GM21528 (cell line): Measurements from ENCODE around the gene C1QTNF8.

Experiments
- ATAC-seq: cut with Tn5 transposase; IDR thresholded peaks from one replicate; pipeline ENCODE4 v1.9.1; 2021; ENCODE audit warnings: mild to moderate bottlenecking, moderate library complexity; ENCODE audit not compliant: unreplicated experiment, low FRiP score

C1QTNF8 gene

GRCh38 chr16:1127971-1128715 lies 32.1 kb upstream of the C1QTNF8 start:
- ATAC-seq: no peak

- no peak for ATAC-seq
Observed at GRCh38 chr16:1127101-1127500, 31.1 kb upstream of the C1QTNF8 start.

- ATAC-seq: no peak
Observed at GRCh38 chr16:1126586-1126985, 30.5 kb upstream of the C1QTNF8 start.

DNA sequence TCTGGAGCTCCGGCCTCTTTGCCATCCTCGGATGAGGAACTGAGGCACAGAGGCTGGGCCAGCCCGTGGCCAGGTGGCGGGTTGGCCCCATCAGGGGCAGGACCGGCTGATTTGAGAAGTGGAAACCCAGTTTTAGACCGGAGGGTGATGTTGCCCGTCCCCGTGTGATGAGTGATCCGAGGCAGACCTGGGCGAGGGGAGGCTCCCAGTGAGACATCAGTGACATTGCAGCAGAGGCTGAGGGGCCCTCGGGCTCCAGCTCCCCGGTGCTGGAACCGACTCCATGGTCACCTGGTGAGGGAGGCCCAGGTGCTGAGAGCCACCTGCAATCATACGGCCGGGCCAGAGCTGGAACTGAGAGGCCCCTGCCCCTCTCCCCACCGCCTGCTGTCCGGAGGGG lies 30.0 kb upstream of the C1QTNF8 start:
- no peak for ATAC-seq

DNA sequence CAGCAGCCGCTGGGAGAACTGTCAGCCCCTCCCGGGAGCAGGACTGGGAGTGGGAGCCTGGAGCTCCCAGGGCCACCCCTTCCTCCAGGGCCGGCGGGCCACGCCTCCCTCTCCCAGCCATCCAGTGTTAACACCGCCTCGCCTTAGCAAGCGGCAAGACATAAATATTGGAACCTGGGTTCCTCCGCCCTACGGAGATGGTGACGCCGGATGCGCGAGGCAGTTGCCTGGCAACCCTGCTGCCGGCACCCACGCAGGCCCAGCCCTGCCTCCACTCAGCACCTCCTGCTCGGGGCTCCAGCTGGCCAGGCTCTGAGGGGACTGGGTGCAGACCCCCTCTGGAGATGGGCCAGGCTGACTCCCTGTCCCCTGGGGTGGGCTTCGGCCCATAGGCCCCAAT lies 29.4 kb upstream of the C1QTNF8 start:
- ATAC-seq: no peak

DNA sequence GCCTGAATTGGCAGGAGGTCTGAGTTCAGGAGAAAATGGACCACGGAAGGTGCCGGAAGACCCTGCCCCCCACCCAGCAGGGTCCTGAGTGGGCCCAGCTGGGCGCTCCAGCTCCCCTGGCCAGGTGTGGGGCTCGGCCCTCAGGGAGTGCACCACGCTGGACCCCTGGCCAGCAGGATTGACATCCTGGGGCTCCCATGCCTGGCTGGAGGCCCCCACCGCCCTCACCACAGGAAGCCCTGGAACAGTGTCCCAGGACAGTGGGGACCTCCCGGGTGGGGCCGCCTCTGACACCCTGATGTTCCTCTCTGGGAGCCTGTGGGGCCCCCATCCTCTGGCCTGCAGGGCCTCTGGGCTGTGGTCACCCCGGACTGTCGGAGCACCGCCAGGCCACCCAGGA lies 28.8 kb upstream of the C1QTNF8 start:
- ATAC-seq: no peak

- no peak for ATAC-seq
Observed at GRCh38 chr16:1124291-1124690, 28.2 kb upstream of the C1QTNF8 start.

DNA sequence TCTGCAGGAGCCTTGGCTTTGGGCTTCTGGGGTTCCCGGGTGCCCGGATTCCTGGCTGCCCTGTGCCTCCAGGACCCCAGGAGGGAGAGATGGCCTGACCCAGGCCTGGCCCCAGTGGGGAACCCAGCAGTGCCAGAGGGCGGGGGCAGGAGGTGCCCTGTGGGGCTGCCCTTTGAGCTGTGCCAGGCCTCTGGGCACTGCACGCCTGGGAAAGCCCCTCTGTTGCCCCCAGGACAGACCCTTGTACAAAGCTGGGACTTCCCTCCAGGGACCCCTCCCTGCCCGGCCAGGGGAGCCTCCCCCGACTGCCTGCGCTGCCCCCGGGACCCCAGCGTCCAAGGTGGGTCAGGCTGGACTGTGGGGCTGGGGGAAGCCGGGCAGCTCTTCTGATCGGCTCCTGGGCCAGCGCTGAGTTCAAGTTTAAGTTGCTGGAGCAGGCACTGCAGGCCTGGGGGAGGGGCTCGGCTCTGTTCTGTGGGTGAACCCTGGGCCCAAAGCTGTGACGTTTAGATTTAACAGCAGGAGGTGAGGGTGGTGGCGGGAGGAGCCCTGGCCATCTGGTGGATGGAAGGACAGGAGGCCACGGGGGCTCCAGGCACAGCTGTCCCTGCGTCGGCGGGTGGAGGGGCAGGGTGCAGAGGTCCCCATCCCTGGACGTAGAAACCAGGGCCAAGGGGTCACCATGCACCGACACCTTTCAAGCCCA lies 27.6 kb upstream of the C1QTNF8 start:
- no peak for ATAC-seq

DNA sequence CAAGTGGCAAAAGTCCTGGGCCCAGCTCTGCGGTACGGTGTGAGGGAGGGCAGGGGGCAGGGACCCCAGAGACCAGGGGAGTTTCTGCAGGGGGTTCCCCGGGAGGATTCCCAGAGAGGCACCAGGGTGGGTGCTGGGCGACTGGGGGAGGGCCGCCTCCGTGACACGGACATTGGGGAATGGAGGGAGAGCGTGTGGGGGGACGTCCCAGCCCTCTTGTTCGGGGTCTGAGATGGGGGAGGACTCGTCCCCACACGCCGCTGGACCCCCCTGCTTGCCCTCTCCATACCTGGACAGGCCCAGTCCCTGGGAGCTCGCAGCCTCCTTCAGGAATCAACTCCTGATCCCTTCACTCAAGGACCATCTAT lies 26.3 kb upstream of the C1QTNF8 start:
- ATAC-seq: no peak

- no peak for ATAC-seq
Observed at GRCh38 chr16:1121601-1122397, 25.8 kb upstream of the C1QTNF8 start.

DNA sequence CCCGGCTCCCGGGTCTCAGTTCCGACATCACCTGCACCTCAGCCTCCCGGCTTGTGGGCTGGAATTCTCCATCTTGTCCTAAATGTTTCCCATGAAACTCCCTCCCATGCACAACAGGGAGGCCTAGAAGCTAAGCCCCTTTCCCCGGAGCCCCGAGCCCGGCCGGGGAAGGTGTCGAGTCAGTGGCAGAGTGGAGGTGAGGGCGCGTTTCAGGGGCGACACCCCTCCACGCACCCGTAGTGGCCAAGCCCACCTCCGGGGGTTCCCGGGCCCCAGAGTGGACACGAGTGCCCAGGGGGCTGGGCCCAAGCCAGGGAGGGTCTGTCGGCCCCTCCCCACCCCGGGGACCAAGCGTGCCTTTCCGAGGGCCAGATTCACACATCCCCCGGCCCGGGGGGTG lies 25.0 kb upstream of the C1QTNF8 start:
- ATAC-seq: no peak

- ATAC-seq: no peak
Observed at GRCh38 chr16:1120577-1120941, 24.5 kb upstream of the C1QTNF8 start.

DNA sequence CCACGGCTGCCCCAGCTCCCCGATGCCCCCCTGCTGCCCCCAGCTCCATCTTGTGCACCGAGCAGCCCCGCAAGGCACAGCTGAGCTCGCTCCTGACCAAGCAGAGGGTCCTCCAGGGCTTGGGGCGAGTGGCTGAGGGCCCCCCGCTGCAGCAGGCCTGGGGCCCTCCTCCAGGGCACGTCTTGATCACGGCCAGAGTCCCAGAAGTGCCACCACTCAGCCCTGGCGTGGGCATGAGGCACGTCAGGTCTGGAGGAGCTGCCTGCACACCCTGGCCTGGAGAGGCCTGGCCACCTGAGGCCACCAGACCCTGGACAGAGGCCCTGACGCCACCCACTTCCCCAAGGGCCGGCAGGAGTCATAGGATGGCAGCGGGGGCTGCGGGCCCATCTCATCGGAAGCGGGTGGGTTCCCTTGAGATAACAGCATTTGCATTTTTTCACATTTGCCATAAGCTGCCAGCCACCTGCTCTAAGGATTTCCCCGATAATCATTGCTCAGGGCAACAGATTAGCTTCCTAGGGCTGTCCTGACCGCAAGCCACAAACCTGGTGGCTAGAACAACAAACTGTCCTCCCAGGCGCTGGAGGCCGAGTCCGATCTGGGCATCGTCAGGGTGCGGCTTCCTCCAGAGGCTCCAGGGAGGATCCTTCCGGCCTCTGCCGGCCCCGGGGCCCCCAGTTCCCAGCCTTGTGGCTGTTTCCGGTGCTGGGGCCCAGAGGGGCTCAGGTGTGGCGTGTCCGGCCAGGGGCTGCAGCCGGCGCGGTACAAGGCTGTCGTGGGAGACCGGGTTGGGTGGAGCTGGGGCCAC lies 23.9 kb upstream of the C1QTNF8 start:
- no peak for ATAC-seq

- ATAC-seq: no peak
Observed at GRCh38 chr16:1119129-1119528, 23.1 kb upstream of the C1QTNF8 start.

DNA sequence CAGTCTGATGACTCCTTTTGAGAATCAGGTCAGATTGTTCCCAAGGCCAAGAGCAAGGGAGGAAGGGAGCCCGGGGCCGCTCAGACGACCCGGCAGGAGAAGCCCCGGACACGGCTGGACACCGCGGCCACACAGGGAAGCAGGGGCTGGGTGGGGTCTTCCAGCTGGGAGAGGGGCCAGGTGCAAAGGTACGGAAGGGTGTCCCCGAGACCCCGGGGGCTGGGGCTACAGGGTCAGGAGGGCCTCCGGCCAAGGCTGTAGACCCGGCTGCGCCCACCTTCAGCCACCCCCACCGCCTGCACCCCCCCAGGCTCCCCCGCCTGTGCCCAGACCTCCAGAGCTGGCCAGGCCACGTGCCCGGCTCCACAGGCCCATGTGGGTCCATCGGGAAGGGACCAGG lies 21.9 kb upstream of the C1QTNF8 start:
- ATAC-seq: no peak

GRCh38 chr16:1117176-1117900 lies 21.3 kb upstream of the C1QTNF8 start:
- ATAC-seq: no peak

- ATAC-seq: no peak
Observed at GRCh38 chr16:1116693-1117077, 20.6 kb upstream of the C1QTNF8 start.

GRCh38 chr16:1113889-1114526 lies 18.0 kb upstream of the C1QTNF8 start:
- no peak for ATAC-seq

GRCh38 chr16:1113489-1113888 lies 17.4 kb upstream of the C1QTNF8 start:
- ATAC-seq: no peak
